ENCODE data around the gene SMIM44. TPM values are rescaled to one million over a fixed set of nuclear protein-coding genes. Genes with fewer than 3 reads are reported as not detected.

Gene SMIM44
- polyA plus RNA-seq, 3 donors, result not detected

DNA sequence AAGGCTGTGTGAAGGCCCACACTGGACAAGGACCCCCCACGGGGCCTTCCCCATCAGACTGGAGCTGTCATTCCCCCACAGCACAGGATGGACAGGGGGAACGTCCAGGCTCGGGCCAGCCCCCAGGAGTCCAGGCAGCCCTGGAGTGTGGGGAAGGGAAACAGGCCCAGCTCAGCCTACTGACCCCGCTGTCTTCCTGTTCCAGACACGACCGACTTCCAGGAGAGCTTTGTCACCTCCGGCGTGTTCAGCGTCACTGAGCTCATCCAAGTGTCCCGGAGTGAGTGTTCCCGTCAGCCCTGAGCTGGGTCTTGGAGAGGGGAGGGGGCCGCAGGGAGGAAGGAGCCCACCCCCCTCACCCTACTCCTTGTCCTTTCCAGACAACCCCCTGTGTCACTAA is 49.9 kb downstream of the SMIM44 start:
- no peaks in the 10 kb centered on the region for H3K27me3 ChIP-seq (ENCODE audit: control insufficient read depth in 2 of 2, insufficient read depth in 2 of 2, low read length in 2 of 2)
- H3K27ac ChIP-seq (ENCODE audit: low read depth in 1 of 2, low read length in 2 of 2), result no peak overlapping the region
- intact Hi-C loops (cut with micrococcal nuclease), result loop anchor here in 1 of 2 donors (10.0 kb wide), 1 partner anchor 71 kb away; the partner anchor contains the start of genes DOHH and FZR1
- no peak overlapping the region for H3K4me2 ChIP-seq (replicated peaks; ENCODE audit: extremely low read depth, low read length, poor library complexity, severe bottlenecking)
- 100% methylated on average over 1 of the region's 12 CpGs for WGBS (ENCODE audit: insufficient coverage)
- TF ChIP-seq CTCF (IDR thresholded peaks at IDR 0.05), result no peak
- H3K79me2 ChIP-seq (ENCODE audit: insufficient read depth, low read length), result peaks cover 23% of the 10 kb centered on the region
- H3K4me3 ChIP-seq (replicated peaks in 1 of 3; ENCODE audit: low read depth in 2 of 3, low read length in 3 of 3), result no peak overlapping the region
- H3K36me3 Mint-ChIP-seq, result peaks cover 28 to 54% of the 10 kb centered on the region in 2 donors
- no peaks in the 10 kb centered on the region for H3K27me3 Mint-ChIP-seq (ENCODE audit: low read depth in 3 of 3)
- no peak overlapping the region for H2AFZ ChIP-seq (ENCODE audit: insufficient read depth, low read depth, low read length, poor library complexity, severe bottlenecking)
- H3K4me1 Mint-ChIP-seq, result peaks cover 29% of the 10 kb centered on the region
- peaks cover 23 to 43% of the 10 kb centered on the region in 2 donors for H3K36me3 ChIP-seq (replicated peaks in 1 of 2; ENCODE audit: control insufficient read depth in 1 of 2, insufficient read depth in 2 of 2, low read length in 2 of 2)
- no peak overlapping the region for H3K4me3 Mint-ChIP-seq
- H3K9me3 ChIP-seq (replicated peaks in 1 of 2; ENCODE audit: control insufficient read depth in 1 of 2, insufficient read depth in 1 of 2, low read length in 2 of 2), result peaks cover 0 to 7% of the 10 kb centered on the region in 2 donors
- H3K9ac ChIP-seq (ENCODE audit: insufficient read depth, low read length, poor library complexity, severe bottlenecking), result no peak overlapping the region
- peaks cover 4 to 10% (median 7%) of the 10 kb centered on the region in 7 donors for H3K9me3 Mint-ChIP-seq
- no peak overlapping the region for H3K27ac Mint-ChIP-seq
- peaks cover 42% of the 10 kb centered on the region for H4K20me1 ChIP-seq (ENCODE audit: insufficient read depth, low read length)
- DNase-seq, result no peak
- peaks cover 28 to 34% of the 10 kb centered on the region in 2 donors for H3K4me1 ChIP-seq (ENCODE audit: control insufficient read depth in 1 of 2, insufficient read depth in 2 of 2, low read length in 2 of 2)

Small RNAs within 50 kb of the gene (small RNA-seq; reads per million reads assigned to genes)
- gene RF00212 (ENCODE audit: insufficient read length, low read depth), result not detected

Other genes starting within 250 kb of the SMIM44 start
- gene NFIC, start 116.9 kb downstream of the SMIM44 start, polyA plus RNA-seq, result 10 to 100 TPM in 2 of 3 donors, 1 to 10 TPM in 1; 7.0 to 13.8 (median 11.5) TPM
- under 1 TPM in 1 of 3 donors, not detected in 2; 0.30 TPM for gene SMIM24, start 2.9 kb downstream of the SMIM44 start, polyA plus RNA-seq
- 1 to 10 TPM; 3.7 to 4.2 (median 4.1) TPM for gene DOHH, start 17.2 kb upstream of the SMIM44 start, polyA plus RNA-seq
- gene FZR1, start 22.9 kb upstream of the SMIM44 start, polyA plus RNA-seq, result 10 to 100 TPM in 1 of 3 donors, 1 to 10 TPM in 2; 7.7 to 44.6 (median 9.4) TPM
- 1 to 10 TPM in 1 of 3 donors, not detected in 2; 1.8 TPM for gene TEKTIP1, start 55.7 kb upstream of the SMIM44 start, polyA plus RNA-seq
- 100 to 1,000 TPM in 1 of 3 donors, 10 to 100 TPM in 2; 47.9 to 150 (median 55.5) TPM for gene MFSD12, start 74.1 kb upstream of the SMIM44 start, polyA plus RNA-seq
- 10 to 100 TPM; 52.4 to 58.8 (median 56.5) TPM for gene HMG20B, start 89.5 kb upstream of the SMIM44 start, polyA plus RNA-seq
- gene GIPC3, start 102.0 kb upstream of the SMIM44 start, polyA plus RNA-seq, result under 1 TPM in 1 of 3 donors, not detected in 2; 0.03 TPM
- under 1 TPM in 1 of 3 donors, not detected in 2; 0.05 TPM for gene TBXA2R, start 123.4 kb upstream of the SMIM44 start, polyA plus RNA-seq
- 10 to 100 TPM in 1 of 3 donors, 1 to 10 TPM in 2; 2.5 to 19.4 (median 3.0) TPM for gene CACTIN, start 143.3 kb upstream of the SMIM44 start, polyA plus RNA-seq
- gene PIP5K1C, start 217.0 kb upstream of the SMIM44 start, polyA plus RNA-seq, result 10 to 100 TPM in 2 of 3 donors, 1 to 10 TPM in 1; 6.5 to 19.5 (median 10.1) TPM
- gene TJP3, start 224.9 kb upstream of the SMIM44 start, polyA plus RNA-seq, result under 1 TPM in 1 of 3 donors, not detected in 2; 0.01 TPM

Data from CD14-positive monocyte (primary cell).